NCI-H2196 treated with DMSO at 0.1 percent for 48 hours (cell line): ENCODE measurements around the gene SZT2.

Source experiments
- DNase-seq: peaks from one replicate; lab custom pipeline; 2025; ENCODE audit not compliant: unreplicated experiment; lab: John Stamatoyannopoulos, UW

The SZT2 gene

GRCh38 chr1:43441166-43441893, 51.6 kb downstream of the SZT2 start:
- DNase-seq = no peak

GRCh38 chr1:43441894-43442637, 52.4 kb downstream of the SZT2 start:
- DNase-seq = no peak

- no peak for DNase-seq
Measured at GRCh38 chr1:43442756-43443155, 53.1 kb downstream of the SZT2 start.

- no peak for DNase-seq
Measured at GRCh38 chr1:43443197-43443946, 53.7 kb downstream of the SZT2 start.

- no peak for DNase-seq
Measured at GRCh38 chr1:43444151-43444828, 54.6 kb downstream of the SZT2 start.

- no peak for DNase-seq
Measured at GRCh38 chr1:43444836-43445235, 55.1 kb downstream of the SZT2 start.

- no peak for DNase-seq
Measured at GRCh38 chr1:43445606-43446387, 56.1 kb downstream of the SZT2 start.

GRCh38 chr1:43446388-43446740, 56.7 kb downstream of the SZT2 start:
- DNase-seq = no peak

- no peak for DNase-seq
Measured at GRCh38 chr1:43446881-43447835, 57.5 kb downstream of the SZT2 start.

- no peak for DNase-seq
Measured at GRCh38 chr1:43447891-43448708, 58.4 kb downstream of the SZT2 start.

GRCh38 chr1:43448955-43449707, 59.4 kb downstream of the SZT2 start:
- no peak for DNase-seq

GRCh38 chr1:43449708-43450069, 60.0 kb downstream of the SZT2 start:
- DNase-seq = no peak

GRCh38 chr1:43450251-43450941, 60.7 kb downstream of the SZT2 start:
- DNase-seq = no peak

GRCh38 chr1:43451157-43451591, 61.5 kb downstream of the SZT2 start:
- DNase-seq = no peak

GRCh38 chr1:43451701-43452532, 62.2 kb downstream of the SZT2 start:
- DNase-seq = no peak

- no peak for DNase-seq
Measured at GRCh38 chr1:43452789-43453441, 63.2 kb downstream of the SZT2 start.
